NCI-H2171 treated with DMSO at 0.1 percent for 48 hours (cell line): ENCODE measurements around the gene CYP1A1.
A peak's percentile ranks its signal among the peaks of the same experiment; 100 is the strongest.
"Not testable (repeated sequence)": the region's sequence is repeated elsewhere in the genome, so short reads cannot be mapped to it uniquely, and the experiment has no call there.

Experiments
- DNase-seq: peaks from one replicate; lab custom pipeline; 2025; lab: John Stamatoyannopoulos, UW

The CYP1A1 gene

DNA sequence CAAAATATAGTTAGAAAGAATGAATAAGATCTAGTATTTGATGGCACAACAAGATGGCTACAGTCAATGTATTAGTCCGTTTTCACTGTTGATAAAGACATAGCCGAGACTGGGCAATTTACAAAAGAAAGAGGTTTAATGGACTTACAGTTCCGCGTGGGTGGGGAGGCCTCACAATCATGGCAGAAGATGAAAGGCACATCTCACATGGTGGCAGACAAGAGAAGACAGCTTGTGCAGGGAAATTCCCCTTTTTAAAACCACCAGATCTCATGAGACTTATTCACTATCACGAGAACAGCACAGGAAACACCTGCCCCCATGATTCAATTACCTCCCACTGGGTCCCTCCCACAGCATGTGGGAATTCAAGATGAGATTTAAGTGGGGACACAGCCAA, 12.9 kb upstream of the CYP1A1 start:
- not testable (repeated sequence) for DNase-seq

GRCh38 chr15:74735305-74735704, 10.0 kb upstream of the CYP1A1 start:
- DNase-seq, result no peak

- DNase-seq, result no peak
Observed at GRCh38 chr15:74733269-74733668, 7.9 kb upstream of the CYP1A1 start.

DNA sequence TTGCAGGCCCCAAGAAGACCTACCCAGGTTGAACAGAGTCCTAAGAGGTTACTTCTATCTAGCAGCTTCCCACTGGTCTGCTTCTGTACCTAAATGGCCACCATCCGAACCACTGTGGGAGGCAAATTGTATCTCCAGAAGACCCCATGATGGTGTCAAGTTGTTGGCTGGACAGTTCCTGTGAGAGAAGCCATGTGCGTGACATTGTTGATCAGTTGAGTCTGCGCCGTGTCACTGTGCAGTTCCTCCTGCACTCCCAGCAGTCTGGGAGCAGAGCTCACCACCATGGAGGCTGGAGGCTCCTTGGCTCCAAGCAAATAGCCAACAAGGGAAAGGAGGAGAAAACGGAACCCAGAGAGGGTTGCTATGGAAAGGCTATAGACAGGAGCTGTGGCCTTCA, 7.5 kb upstream of the CYP1A1 start:
- DNase-seq, result no peak

GRCh38 chr15:74730619-74731316, 5.4 kb upstream of the CYP1A1 start:
- no peak for DNase-seq

DNA sequence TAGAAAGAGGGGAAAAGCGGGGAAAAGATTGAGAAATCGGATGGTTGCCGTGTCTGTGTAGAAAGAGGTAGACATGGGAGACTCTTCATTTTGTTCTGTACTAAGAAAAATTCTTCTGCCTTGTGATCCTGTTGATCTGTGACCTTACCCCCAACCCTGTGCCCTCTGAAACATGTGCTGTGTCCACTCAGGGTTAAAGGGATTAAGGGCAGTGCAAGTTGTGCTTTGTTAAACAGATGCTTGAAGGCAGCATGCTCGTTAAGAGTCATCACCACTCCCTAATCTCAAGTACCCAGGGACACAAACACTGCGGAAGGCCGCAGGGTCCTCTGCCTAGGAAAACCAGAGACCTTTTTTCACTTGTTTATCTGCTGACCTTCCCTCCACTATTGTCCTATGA, 4.0 kb upstream of the CYP1A1 start:
- DNase-seq, result not testable (repeated sequence)

DNA sequence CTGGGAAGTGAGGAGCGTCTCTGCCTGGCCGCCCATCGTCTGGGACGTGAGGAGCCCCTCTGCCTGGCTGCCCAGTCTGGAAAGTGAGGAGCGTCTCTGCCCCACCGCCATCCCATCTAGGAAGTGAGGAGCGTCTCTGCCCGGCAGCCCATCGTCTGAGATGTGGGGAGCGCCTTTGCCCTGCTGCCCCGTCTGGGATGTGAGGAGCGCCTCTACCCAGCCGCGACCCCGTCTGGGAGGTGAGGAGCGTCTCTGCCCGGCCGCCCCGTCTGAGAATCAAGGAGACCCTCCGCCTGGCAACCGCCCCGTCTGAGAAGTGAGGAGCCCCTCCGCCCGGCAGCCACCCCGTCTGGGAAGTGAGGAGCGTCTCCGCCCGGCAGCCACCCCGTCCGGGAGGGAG, 3.4 kb upstream of the CYP1A1 start:
- DNase-seq, result not testable (repeated sequence)

DNA sequence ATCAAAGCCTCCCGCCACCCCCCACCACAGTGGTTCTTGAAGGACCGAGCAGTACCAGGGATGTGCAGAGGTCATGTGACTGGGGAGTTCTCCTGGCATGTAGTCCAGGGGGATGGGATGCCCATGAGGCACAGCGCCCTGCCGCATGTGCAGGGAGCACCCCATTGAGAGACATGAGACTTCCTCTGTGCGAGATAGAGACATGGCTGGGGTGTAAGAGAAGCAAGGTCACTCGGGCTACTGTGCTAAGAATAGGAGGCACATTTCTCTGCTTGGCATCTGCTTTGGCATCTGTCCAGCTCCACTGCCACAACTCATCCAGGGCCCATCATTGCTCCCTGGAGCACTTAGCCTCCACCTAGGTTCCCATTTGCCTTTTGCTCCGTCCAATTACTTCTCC, 2.4 kb upstream of the CYP1A1 start:
- DNase-seq, result peak; percentile 29

DNA sequence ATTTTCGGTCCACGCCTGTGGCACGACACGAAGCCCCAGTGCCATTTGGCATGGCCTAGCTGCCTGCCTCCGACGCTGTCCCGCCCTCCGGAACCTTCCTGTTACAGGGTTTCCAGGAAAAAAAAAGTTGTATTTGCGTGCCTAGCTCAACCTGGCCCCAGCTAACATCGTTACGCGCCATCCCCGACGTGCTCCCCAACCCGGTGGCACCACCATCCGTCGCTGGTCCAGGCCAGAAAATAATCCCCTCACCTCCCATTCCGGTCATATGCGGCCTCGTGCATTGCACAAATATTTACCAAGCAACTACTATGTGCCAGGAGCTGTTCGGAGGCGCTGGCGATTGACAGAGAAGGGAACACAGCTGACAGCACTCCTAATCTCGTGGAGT, 1.4 kb upstream of the CYP1A1 start:
- no peak for DNase-seq

DNA sequence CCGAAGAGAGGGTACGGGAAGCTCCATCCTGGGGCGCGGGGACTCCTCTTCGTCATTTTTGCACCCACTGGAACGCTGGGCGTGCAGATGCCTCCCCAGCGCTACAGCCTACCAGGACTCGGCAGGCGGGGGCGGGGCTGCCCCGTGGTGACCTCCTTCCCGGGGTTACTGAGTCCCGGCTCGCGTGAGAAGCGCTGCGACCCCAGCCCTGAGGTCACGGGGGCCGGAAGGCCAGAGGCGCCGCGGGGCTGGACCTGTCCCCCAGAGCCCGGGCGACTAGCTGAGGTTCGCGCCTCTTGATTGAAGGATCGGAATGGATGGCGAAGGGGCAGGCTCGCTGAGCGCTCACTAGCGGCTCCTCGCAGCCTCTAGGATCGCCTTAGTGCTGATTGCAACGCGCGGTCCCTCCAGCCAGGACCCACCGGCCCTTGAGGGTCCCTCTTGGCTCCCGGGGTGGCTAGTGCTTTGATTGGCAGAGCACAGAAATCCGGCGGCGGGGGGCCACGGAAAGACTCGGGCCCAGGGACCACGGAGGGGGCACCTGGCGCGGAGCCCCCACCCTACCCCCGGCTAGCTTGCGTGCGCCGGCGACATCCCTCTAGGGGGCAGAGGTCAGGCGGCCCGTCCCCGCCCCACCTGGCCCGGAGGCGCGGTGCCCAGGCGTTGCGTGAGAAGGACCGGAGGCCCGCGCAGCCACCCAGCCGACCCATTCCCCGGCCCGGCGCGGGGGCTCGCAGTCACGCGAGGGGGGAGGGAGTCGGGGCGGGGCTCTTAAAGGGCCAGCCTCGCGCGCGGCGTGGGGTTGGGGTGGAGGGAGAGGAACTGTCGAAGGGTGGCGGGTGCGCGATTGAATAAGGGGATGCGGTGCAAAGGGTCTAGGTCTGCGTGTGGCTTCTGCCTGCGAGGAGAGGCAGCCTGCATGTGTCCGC, 781 bp upstream of the CYP1A1 start:
- DNase-seq, result no peak

DNA sequence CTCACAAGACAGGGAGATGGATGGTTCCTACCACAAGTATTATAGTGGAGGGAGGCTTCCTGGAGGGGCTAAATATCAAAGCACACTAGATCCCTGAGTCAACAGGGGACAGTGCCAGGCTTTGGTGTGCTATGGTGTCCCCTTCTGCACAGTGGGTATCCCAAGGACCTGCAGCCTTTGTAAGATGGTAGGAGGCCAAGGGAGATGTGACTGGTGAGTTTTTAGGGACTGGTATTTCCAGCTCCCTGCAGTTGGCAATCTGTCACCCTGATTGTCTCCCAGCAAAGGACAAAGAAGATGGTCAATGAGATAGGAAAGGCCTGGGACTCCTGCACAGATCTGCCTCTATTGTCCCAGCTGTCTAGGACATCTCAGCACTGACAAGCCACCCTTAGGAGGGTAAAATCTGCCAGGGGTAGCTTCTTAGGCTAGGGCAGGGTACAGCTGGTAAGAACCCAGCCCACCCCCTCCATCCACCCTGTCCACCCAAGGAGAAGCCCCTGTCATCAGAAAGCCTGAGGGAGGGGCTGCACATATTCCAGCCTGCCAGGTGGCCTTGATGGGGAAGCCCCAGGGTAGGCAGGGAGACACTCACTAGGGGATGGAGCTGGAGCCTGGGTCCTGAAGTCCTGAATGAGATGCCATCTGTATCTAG, 631 bp downstream of the CYP1A1 start:
- no peak for DNase-seq

DNA sequence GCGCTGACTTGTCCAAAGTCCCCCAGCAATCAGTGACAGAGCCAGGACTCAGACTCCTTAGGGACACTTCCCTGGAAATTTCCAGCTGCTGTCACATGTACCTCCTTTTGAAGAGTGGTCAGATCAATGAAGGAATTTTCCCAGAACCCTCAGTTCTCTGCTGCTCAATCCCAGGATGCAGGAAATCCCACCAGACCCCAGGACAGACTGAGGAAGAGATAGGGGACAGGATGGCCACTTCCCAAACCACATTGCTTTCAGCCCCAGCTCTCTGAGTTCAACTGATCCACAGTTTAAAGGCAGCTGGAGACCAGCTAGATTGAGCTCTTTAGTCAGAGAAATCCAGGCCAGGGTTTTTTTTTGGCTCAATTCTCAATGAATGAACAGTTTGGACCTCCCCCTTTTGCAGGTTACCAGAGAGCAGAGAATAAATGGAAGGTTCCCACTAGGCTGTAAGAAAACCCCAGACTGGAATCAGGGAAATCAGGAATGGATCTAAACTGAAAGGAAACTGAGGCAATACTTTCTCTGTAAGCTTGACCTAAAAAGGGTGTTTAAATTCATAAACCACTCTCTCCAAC, 1.5 kb downstream of the CYP1A1 start:
- peak; percentile 78 for DNase-seq

- DNase-seq, result no peak
Observed at GRCh38 chr15:74723187-74723586, 2.1 kb downstream of the CYP1A1 start.

DNA sequence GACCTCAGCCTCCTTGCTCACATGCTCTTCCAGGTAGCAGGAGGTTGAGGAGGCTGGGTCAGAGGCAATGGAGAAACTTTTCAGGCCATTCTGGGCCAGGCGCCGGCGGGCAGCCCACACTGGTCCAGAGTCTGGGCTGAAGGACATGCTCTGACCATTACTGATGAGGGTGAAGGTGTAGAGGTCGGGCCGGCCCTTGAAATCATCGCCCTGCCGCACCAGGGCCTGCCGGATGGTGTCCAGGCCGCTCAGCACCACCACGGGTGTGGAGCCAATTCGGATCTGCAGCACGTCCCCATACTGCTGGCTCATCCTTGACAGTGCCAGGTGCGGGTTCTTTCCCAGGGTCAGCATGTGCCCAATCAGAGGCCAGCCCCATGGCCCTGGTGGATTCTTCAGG, 2.7 kb downstream of the CYP1A1 start:
- no peak for DNase-seq

GRCh38 chr15:74716651-74717050, 8.7 kb downstream of the CYP1A1 start:
- DNase-seq, result no peak

GRCh38 chr15:74712311-74712710, 13.0 kb downstream of the CYP1A1 start:
- DNase-seq, result no peak

DNA sequence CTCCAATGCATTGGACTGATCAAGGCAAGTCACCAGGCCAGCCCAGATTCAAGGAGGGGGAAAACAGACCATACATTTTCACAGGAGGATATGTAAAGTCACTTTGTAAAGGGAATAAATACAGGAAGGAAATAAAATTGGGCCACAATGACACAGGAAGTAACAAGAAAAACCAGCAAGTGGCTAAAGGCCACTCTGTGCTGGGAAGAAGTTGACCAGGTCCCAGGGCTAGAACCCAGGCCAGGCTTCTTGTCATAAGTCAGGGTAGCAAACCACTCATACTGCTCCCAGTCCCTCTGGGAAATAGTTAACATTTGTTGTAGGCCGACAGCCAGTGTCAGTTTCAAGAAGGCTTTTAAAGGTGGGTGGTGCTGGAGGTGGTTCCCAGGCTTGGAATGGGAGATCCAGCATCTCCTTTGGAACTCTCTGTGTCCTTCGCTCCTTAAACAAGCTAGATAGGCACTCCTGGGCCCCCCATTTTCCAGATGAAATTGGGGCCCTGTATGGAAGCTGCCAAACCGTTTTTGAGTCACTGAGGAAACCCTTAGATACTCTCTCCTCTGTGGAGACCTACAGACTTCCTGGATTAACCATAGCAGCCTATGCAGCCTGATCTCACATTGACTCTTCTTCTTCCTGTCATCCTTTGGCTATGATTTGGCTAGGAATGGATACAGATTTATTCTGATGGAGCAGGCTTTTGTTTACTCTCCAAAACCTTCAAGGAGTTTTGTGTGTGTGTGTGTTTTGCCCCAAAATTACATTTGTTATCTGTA, 14.8 kb downstream of the CYP1A1 start:
- no peak for DNase-seq

- no peak for DNase-seq
Observed at GRCh38 chr15:74709892-74710291, 15.4 kb downstream of the CYP1A1 start.

- no peak for DNase-seq
Observed at GRCh38 chr15:74709011-74709410, 16.3 kb downstream of the CYP1A1 start.

GRCh38 chr15:74696808-74697207, 28.5 kb downstream of the CYP1A1 start:
- no peak for DNase-seq

GRCh38 chr15:74696398-74696729, 29.0 kb downstream of the CYP1A1 start:
- DNase-seq, result no peak
